ENCODE results near the gene STX1B.

Gene STX1B

GRCh38 chr16:30974348-30974747, 36.1 kb downstream of the STX1B start:
- no peak for DNase-seq

GRCh38 chr16:30972872-30973271, 37.6 kb downstream of the STX1B start:
- no peak for DNase-seq

GRCh38 chr16:30971298-30971697, 39.1 kb downstream of the STX1B start:
- DNase-seq: no peak

- no peak for DNase-seq
Measured at GRCh38 chr16:30969246-30969842, 41.1 kb downstream of the STX1B start.

- no peak for DNase-seq
Measured at GRCh38 chr16:30967795-30968194, 42.6 kb downstream of the STX1B start.

GRCh38 chr16:30966033-30966619, 44.3 kb downstream of the STX1B start:
- DNase-seq: no peak

GRCh38 chr16:30965436-30965835, 45.0 kb downstream of the STX1B start:
- no peak for DNase-seq

GRCh38 chr16:30964574-30965226, 45.7 kb downstream of the STX1B start:
- DNase-seq: no peak

- DNase-seq: no peak
Measured at GRCh38 chr16:30963925-30964511, 46.4 kb downstream of the STX1B start.

- no peak for DNase-seq
Measured at GRCh38 chr16:30961384-30961783, 49.1 kb downstream of the STX1B start.

- no peak for DNase-seq
Measured at GRCh38 chr16:30958175-30959079, 52.0 kb downstream of the STX1B start.

- peak; percentile 67 for DNase-seq
Measured at GRCh38 chr16:30957456-30958174, 52.8 kb downstream of the STX1B start, which contains the start of gene SETD1A. SETD1A (plus strand) TSS chr16:30957754; CDS start chr16:30958732, 978 bp downstream.

GRCh38 chr16:30956601-30957455, 53.6 kb downstream of the STX1B start:
- no peak for DNase-seq

- no peak for DNase-seq
Measured at GRCh38 chr16:30954993-30955392, 55.4 kb downstream of the STX1B start.

- peak; percentile 65 for DNase-seq
Measured at GRCh38 chr16:30953511-30954124, 56.8 kb downstream of the STX1B start.

GRCh38 chr16:30953111-30953510, 57.3 kb downstream of the STX1B start:
- no peak for DNase-seq

- no peak for DNase-seq
Measured at GRCh38 chr16:30951750-30952149, 58.7 kb downstream of the STX1B start.

GRCh38 chr16:30951193-30951592, 59.2 kb downstream of the STX1B start:
- no peak for DNase-seq

GRCh38 chr16:30950516-30951065, 59.8 kb downstream of the STX1B start:
- no peak for DNase-seq
